GM04504 (cell line): ENCODE results near the gene CWH43.
"Not testable (repeated sequence)": the region's sequence is repeated elsewhere in the genome, so short reads cannot be mapped to it uniquely, and the experiment has no call there.

Experiments used
- DNase-seq: peaks from one replicate; pipeline ENCODE4 v3.0.0-alpha.2; 2012; ENCODE audit warnings: low read depth

Gene CWH43

DNA sequence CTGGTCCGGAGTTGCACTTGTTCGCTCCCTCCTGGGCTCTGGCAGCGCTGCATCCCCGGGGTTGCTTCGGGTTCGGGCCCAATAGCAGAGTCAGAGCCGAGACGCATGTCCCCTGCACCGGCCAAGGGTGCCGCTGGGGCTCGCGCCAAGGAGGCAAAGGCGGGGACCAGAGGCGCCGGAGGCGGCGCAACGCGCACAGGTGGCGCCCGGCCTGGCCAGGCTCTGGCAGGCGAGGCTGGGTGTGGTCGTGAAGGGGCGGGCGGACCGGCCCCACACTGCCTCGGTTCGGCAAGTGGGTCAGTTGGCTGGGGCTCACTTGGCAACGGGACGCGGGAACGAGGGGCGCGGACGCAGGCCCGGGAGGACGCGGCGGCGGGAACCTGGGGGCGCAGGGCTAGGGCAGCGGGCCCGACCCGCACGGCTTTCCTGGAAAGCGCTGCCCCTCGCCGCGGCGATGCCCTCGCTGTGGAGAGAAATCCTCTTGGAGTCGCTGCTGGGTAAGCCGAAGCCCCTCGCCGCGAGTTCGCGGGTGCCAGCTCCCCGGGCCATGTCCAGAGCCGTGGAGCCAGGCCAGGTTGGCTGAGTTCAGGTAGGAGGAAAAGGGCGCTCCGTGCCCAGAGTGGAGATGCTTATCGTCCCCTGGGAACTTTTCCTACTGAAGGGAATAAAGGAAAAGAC lies at the start of gene CWH43:
TSS of gene CWH43 (plus strand) at position 300 of the 678 bp plus-strand sequence. CDS start at position 455, 155 bp downstream.
- DNase-seq = no peak

- no peak for DNase-seq
Measured at GRCh38 chr4:48937033-48937432, 49.0 kb upstream of the CWH43 start.

DNA sequence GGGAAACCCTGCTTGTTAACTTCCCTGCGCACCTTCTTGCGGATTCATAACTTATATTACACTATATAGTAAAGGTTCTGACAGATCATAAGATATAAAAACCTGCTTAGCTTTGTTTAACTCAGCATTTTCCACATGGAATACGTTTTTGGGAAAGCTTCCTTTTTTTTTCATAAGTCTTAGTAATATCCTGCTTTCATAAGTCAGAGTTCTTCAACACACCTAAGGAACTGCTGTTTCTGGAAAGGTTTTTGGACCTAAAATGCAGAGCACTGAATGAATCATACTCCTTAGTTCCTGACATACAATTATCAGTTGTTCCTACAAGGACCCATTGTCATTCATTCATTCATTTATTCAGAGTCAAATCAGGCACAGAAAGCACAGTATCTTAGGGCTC lies 47.2 kb upstream of the CWH43 start:
- no peak for DNase-seq

DNA sequence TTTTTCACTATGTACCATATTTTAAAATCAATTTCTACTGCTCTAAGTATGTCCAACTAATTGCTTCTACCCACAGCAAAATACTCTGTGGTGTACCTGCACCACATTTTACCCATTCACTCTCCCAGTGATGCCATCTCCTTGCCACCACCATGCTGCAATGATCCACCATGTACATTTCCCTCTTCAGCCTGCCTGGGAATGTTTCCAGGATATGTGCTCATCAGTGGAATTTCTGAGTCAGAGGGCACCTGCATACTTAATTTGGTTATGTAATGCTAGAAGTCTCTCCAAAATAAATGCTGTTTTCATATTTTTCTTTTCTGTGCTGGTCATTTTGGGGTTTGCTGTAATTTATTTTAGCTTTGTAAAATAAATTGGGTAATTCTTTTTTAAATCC lies 46.3 kb upstream of the CWH43 start:
- DNase-seq = peak; percentile 47

- no peak for DNase-seq
Measured at GRCh38 chr4:48943387-48943786, 42.7 kb upstream of the CWH43 start.

- DNase-seq = no peak
Measured at GRCh38 chr4:48944252-48944651, 41.8 kb upstream of the CWH43 start.

GRCh38 chr4:48944756-48945241 lies 41.3 kb upstream of the CWH43 start:
- DNase-seq = no peak

DNA sequence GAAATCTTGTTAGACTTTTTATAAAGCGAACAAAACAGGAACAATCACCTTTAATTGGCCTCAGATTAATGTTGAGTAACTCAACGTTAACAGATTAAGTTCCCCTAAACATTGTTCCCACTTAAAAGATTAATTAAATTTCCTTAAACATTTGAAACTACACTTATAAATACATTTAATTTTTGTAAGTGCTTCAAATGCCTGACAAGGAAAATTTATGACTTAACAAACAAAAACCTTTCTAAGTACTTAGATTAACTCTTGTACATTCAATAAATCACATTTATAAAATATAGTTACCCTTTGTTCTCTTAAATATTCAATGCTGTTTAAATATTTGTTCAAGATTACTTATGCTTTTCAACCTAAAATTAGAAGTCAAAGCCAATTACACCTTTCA lies 40.1 kb upstream of the CWH43 start:
- DNase-seq = no peak

DNA sequence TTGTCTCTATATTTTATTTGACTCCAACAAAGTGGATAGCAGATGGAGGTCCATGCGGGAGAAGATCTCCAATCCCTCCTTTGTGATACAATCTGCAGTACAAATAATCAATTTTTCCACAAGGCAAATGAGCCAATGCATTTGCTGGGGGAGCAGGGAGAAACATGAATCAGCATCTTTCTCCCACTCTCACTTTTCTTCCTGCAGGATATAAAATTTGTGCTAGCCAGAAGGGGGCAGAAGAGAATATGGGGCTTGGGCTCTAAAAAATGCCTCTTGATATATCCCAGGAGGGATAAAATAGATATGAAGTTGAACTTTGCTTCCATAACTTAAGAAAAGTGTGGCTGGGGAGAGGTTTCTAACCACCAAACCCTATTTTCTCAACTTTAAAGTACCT lies 38.3 kb upstream of the CWH43 start:
- no peak for DNase-seq

GRCh38 chr4:48949086-48949485 lies 37.0 kb upstream of the CWH43 start:
- no peak for DNase-seq

GRCh38 chr4:48949518-48950219 lies 36.4 kb upstream of the CWH43 start:
- DNase-seq = peak; percentile 80

DNA sequence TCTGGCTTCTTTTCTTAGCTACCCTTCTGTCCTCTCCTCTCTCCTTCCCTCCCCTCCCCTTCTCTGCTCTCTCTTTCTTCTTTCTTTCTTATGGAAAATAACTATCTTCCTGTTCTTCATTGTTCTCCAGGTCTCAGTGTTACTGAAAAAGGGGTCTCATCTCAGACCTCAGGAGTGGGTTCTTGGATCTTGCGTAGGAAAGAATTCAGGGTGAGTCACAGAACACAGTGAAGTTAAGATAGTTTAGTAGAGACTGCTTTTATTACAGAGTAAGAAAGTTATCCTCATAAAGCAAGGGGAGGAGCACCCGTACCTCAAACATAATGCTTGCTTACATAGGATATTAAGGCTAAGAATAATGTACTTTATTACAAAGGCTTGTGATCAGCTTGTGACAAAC lies 31.8 kb upstream of the CWH43 start:
- DNase-seq = no peak

- not testable (repeated sequence) for DNase-seq
Measured at GRCh38 chr4:48957366-48957765, 28.7 kb upstream of the CWH43 start.

GRCh38 chr4:48958582-48958981 lies 27.5 kb upstream of the CWH43 start:
- DNase-seq = no peak

- no peak for DNase-seq
Measured at GRCh38 chr4:48960988-48961635, 25.0 kb upstream of the CWH43 start.

DNA sequence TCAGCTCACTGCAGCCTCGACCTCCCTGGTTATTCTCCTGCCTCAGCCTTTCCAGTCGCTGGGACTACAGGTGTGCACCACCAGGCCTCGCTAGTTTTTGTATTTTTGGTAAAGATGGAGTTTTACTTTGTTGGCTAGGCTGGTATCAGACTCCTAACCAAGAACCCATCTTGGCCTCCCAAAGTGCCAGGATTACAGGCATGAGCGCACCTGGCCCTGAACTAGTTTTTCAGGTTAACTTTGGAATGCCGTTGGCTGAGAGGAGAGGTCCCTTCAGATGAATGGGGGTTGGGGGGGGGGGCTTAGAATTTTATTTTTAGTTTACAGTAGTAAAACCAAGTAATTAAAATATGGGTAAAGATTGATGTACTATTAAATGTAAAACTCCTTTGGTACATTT lies 23.4 kb upstream of the CWH43 start:
- no peak for DNase-seq

GRCh38 chr4:48963042-48963679 lies 22.9 kb upstream of the CWH43 start:
- DNase-seq = peak; percentile 60

GRCh38 chr4:48967101-48967500 lies 19.0 kb upstream of the CWH43 start:
- no peak for DNase-seq

GRCh38 chr4:48967631-48968030 lies 18.4 kb upstream of the CWH43 start:
- no peak for DNase-seq

GRCh38 chr4:48968814-48969213 lies 17.3 kb upstream of the CWH43 start:
- DNase-seq = peak; percentile 24

DNA sequence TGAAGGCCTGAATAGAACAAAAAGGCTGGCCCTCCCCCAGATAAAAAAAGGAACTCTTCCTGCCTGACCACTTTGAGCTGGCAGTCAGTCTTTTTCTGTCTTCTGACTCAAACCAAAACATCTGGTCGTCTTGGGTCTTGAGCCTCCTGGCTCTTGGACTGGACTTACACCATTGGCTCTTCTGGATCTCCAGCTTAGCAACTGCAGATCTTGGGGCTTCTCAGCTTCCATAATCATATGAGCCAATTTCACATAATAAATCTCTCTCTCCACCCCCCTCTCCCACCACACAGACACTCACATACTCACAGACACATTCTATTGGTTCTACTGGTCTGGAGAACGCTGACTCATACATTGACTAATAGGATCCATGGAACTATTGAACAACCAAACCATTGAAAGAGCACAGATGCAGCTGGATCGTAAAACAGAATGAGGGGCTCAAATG lies 15.6 kb upstream of the CWH43 start:
- peak; percentile 73 for DNase-seq

DNA sequence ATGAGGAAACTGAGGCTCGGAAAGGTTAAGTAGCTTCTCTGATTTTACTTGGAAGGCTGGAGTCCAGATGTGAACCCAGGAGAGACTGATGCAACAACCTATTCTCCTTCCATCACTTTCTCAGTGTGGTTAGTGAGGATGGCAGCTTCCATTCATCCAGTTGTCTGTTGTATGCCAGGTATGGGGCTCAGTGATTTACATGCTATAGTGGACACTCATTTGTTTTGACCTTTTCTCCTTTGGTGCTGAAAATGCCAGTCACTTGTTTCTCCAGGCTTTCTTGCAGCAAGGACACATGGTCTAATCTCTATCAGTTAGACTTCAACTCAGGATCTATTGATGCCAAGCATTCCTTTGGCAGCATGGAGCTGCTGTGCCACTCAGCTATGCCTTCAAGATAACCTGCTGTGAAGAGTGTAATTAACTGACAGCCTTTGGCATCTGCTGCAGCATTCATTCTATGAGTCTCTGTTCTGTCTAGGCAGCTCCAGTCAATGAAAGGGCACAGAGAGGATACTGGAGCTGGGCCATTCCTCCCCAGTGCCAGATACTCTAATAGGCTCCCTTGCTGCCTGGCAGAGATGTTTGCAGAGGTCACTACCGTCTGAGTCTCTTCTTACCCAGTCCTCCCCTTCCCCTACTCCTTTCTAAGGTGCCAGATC lies 11.0 kb upstream of the CWH43 start:
- no peak for DNase-seq
